ENCODE data around the gene ESYT2. TPM values are rescaled to one million over a fixed set of nuclear protein-coding genes. Genes with fewer than 3 reads are reported as not detected.
A peak's percentile ranks its signal among the peaks of the same experiment; 100 is the strongest.

The ESYT2 gene
- total RNA-seq, 1 experiment from 2014 or later = 68.2 TPM

- TF ChIP-seq CTCF (IDR thresholded peaks at IDR 0.05 in 2 of 3, conservative IDR thresholded peaks at IDR 0.05 in 1 of 3; ENCODE audit: borderline replicate concordance in 1 of 3, insufficient read depth in 1 of 3, low read depth in 2 of 3, low read length in 2 of 3) (no peak), POLR2A (IDR thresholded peaks at IDR 0.05; ENCODE audit: borderline replicate concordance, extremely low read depth, insufficient read depth, insufficient read length) (no peak), CEBPB (IDR thresholded peaks at IDR 0.05; ENCODE audit: low read depth) (peak; percentile 43; the same call in 1 of the 2 replicates)
These were observed 26.6 kb downstream of the ESYT2 start (continued) for GRCh38 chr7:158802535-158803366.

GRCh38 chr7:158798741-158799140 is 30.6 kb downstream of the ESYT2 start:
- Histone ChIP-seq H3K9me2 (ENCODE audit: insufficient read depth) (no peaks in the 10 kb centered on the region), H3K36me3 (ENCODE audit: control insufficient read depth in 1 of 2, insufficient read depth in 2 of 2, low read length in 2 of 2) (peaks cover 0 to 12% of the 10 kb centered on the region in 2 experiments; a peak in 2 of 4 replicates), H2AFZ (ENCODE audit: low read depth, low read length, poor library complexity, severe bottlenecking) (no peak overlapping the region), H3K4me3 (replicated peaks in 1 of 2; ENCODE audit: low read depth in 1 of 2, low read length in 2 of 2) (no peak overlapping the region), H3K9ac (ENCODE audit: low read length) (no peak overlapping the region), H3K27ac (ENCODE audit: low read depth, low read length) (no peak overlapping the region), H4K20me1 (ENCODE audit: insufficient read depth) (no peaks in the 10 kb centered on the region), H3K9me3 (ENCODE audit: control insufficient read depth in 1 of 2, insufficient read depth in 1 of 2, low read depth in 1 of 2, low read length in 2 of 2) (no peaks in the 10 kb centered on the region), H3K4me2 (ENCODE audit: low read length) (no peak overlapping the region), H3K27me3 (ENCODE audit: insufficient read depth, low read length) (no peaks in the 10 kb centered on the region), H3K79me2 (ENCODE audit: insufficient read depth, low read length) (peaks cover 57% of the 10 kb centered on the region), H3K4me1 (ENCODE audit: control insufficient read depth in 1 of 2, insufficient read depth in 2 of 2, low read length in 2 of 2) (peaks cover 19 to 28% of the 10 kb centered on the region in 2 experiments)
- TF ChIP-seq EZH2phosphoT487 (IDR thresholded peaks at IDR 0.05; ENCODE audit: borderline replicate concordance) (no peak), ZFX (IDR thresholded peaks at IDR 0.05) (no peak), CBX3 (IDR thresholded peaks at IDR 0.05; ENCODE audit: low read depth) (no peak), POLR2A (IDR thresholded peaks at IDR 0.05; ENCODE audit: borderline replicate concordance, extremely low read depth, insufficient read depth, insufficient read length) (no peak), ATF3 (IDR thresholded peaks at IDR 0.05) (no peak), FOSL1 (IDR thresholded peaks at IDR 0.05; ENCODE audit: low read depth) (no peak), CTCF (IDR thresholded peaks at IDR 0.05 in 2 of 3, conservative IDR thresholded peaks at IDR 0.05 in 1 of 3; ENCODE audit: borderline replicate concordance in 1 of 3, insufficient read depth in 1 of 3, low read depth in 2 of 3, low read length in 2 of 3) (no peak), YY1 (IDR thresholded peaks at IDR 0.05; ENCODE audit: extremely low read depth, insufficient replicate concordance, low read depth, low read length) (no peak)
- no peak for DNase-seq (ENCODE audit: low read depth, low spot score)
- ChIA-PET POLR2A (no interaction called here), CTCF (no interaction called here), RAD21 (ENCODE audit: low non-redundant PET in 1 of 2, low total read pairs in 2 of 2, uncharacterized antibody in 2 of 2, unreplicated experiment in 2 of 2) (interaction anchor here in 1 of 2 experiments (0.6 kb wide), 1 partner anchor 65 kb away, joined by 4 read pairs; no protein-coding TSS in a partner anchor)
- no peak for ATAC-seq
- intact Hi-C loops (cut with micrococcal nuclease) = no loop called here
- no TSS peak for BruUV-seq (replicated peaks)

All from HCT116 (cell line).